Gastrocnemius medialis (tissue), 4 donors: ENCODE results near the gene COL11A2.
A peak's percentile ranks its signal among the peaks of the same experiment; 100 is the strongest.

Source experiments
- POLR2A ChIP-seq, 2 donors: fragments of 450-650 bp; IDR thresholded peaks; one replicate each; pipeline ENCODE4 v1.6.1; 2017; ENCODE audit warnings: antibody characterized with exemption in 2 of 2, mild to moderate bottlenecking in 2 of 2, moderate library complexity in 2 of 2
- TF ChIP-seq, protein P1 (sequence below), 5 experiments: fragments of 450-650 bp in 3 of 5; fragments of 200-600 bp in 2 of 5; sonication (generic) in 2 of 5; IDR thresholded peaks in 4 of 5; conservative IDR thresholded peaks in 1 of 5; 1 replicate in 4 of 5; 2 replicates in 1 of 5; pipeline ENCODE4 v1.5.1; 2016 to 2019; ENCODE audit warnings: antibody characterized with exemption in 5 of 5, mild to moderate bottlenecking in 3 of 5, moderate library complexity in 3 of 5

DNA sequence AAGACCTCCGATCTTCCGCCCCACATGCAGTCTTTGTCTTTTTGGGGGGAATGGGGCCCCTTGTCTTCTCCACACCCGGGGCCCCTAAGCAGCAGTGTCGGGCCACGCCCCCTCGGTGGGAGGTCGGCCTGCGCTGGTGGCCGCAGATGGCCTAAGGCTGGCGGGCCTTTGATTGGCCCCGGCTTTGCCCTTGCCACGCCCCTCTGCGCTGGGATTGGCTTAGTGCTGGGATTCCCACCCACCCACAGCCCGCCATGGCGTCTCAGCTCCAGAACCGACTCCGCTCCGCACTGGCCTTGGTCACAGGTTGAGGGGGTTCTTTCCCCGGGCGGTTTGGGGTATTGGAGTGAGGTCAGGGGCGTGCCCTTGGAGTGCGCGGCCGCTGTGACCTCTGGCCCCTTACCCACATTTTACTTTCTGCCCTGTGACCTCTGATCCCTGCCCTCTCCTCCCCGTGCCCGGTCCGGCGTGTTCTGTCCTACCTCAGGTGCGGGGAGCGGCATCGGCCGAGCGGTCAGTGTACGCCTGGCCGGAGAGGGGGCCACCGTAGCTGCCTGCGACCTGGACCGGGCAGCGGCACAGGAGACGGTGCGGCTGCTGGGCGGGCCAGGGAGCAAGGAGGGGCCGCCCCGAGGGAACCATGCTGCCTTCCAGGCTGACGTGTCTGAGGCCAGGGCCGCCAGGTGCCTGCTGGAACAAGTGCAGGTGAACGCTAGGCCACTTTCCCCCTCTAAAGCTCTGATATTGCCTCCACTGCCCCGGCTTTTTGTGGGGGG, 12.3 kb upstream of the COL11A2 start, which contains the start of gene HSD17B8:
- TF ChIP-seq, protein P1, sequence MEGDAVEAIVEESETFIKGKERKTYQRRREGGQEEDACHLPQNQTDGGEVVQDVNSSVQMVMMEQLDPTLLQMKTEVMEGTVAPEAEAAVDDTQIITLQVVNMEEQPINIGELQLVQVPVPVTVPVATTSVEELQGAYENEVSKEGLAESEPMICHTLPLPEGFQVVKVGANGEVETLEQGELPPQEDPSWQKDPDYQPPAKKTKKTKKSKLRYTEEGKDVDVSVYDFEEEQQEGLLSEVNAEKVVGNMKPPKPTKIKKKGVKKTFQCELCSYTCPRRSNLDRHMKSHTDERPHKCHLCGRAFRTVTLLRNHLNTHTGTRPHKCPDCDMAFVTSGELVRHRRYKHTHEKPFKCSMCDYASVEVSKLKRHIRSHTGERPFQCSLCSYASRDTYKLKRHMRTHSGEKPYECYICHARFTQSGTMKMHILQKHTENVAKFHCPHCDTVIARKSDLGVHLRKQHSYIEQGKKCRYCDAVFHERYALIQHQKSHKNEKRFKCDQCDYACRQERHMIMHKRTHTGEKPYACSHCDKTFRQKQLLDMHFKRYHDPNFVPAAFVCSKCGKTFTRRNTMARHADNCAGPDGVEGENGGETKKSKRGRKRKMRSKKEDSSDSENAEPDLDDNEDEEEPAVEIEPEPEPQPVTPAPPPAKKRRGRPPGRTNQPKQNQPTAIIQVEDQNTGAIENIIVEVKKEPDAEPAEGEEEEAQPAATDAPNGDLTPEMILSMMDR (IDR thresholded peaks at IDR 0.05 in 4 of 5, conservative IDR thresholded peaks at IDR 0.05 in 1 of 5) = no peak
- peak; percentile 34 to 35 for TF ChIP-seq POLR2A (IDR thresholded peaks at IDR 0.05)
